GM12878 (cell line): Measurements from ENCODE around the gene ADAP1. TPM values are rescaled to one million over a fixed set of nuclear protein-coding genes. Genes with fewer than 3 reads are reported as not detected.
A peak's percentile ranks its signal among the peaks of the same experiment; 100 is the strongest.

ENCODE experiments used
- ATAC-seq: fragments of 200-7000 bp; cut with Tn5 transposase; 3 replicates; pipeline ENCODE4 v1.9.1; 2020; ENCODE audit warnings: mild to moderate bottlenecking, moderate library complexity
- BruUV-seq: library from RNA; stranded (reverse); fragments of 400-500 nt; replicated peaks from 2 replicates; lab custom pipeline; 2021; lab: Mats Ljungman, UMichigan
- CTCF ChIA-PET: fragments of 300-600 bp; sonication (Branson Sonifier 250); formaldehyde crosslinking; extraction: SDS; loops from one replicate; lab custom pipeline; 2021; ENCODE audit warnings: inconsistent platforms; lab: Yijun Ruan, JAX
- POLR2A ChIA-PET: fragments of 350-600 bp; formaldehyde crosslinking; extraction: SDS; loops from one replicate; lab custom pipeline; 2021; ENCODE audit warnings: inconsistent platforms; lab: Charles Lee
- RAD21 ChIA-PET: fragments of 300-600 bp; sonication (Branson Sonifier 250); formaldehyde crosslinking; loops from one replicate; lab custom pipeline; 2023; ENCODE audit warnings: antibody characterized with exemption; ENCODE audit not compliant: unreplicated experiment; lab: Charles Lee
- SMC1A ChIA-PET: fragments of 300-600 bp; sonication (Branson Sonifier 250); formaldehyde crosslinking; loops from one replicate; lab custom pipeline; 2023; ENCODE audit not compliant: unreplicated experiment, uncharacterized antibody; lab: Charles Lee
- DNase-seq: peaks from one replicate; pipeline ENCODE4 v3.0.0-alpha.2; 2011; ENCODE audit warnings: low read depth, low spot score
- FAIRE-seq: peaks from 3 replicates; lab custom pipeline; 2011; peaks lifted over from hg19 to GRCh38; lab: Jason Lieb, UNC
- H2AFZ ChIP-seq: 2 replicates; pipeline ENCODE4 v1.6.0; 2011; ENCODE audit warnings: low read depth, low read length, control low read depth; ENCODE audit not compliant: control insufficient read depth
- H3K27ac ChIP-seq: 2 replicates; pipeline ENCODE4 v1.5.1; 2011; ENCODE audit warnings: control low read depth; ENCODE audit not compliant: control insufficient read depth, insufficient read depth
- H3K27me3 ChIP-seq, 2 experiments: replicated peaks in 1 of 2; 2 replicates each; pipeline versions ENCODE4 v1.6.0 to v1.6.1; 2011; ENCODE audit warnings: low read length in 1 of 2; ENCODE audit not compliant: control insufficient read depth in 2 of 2, insufficient read depth in 2 of 2
- H3K36me3 ChIP-seq, 2 experiments: 2 replicates each; pipeline ENCODE4 v1.5.1; 2011; ENCODE audit warnings: low read length in 1 of 2; ENCODE audit not compliant: control insufficient read depth in 2 of 2, insufficient read depth in 2 of 2
- H3K4me1 ChIP-seq: 2 replicates; pipeline ENCODE4 v1.6.1; 2011; ENCODE audit warnings: mild to moderate bottlenecking, low read length, moderate library complexity, mixed read lengths; ENCODE audit not compliant: control insufficient read depth, insufficient read depth
- H3K4me2 ChIP-seq: 2 replicates; pipeline ENCODE4 v1.6.0; 2011; ENCODE audit warnings: control low read depth; ENCODE audit not compliant: control insufficient read depth, insufficient read depth
- H3K4me3 ChIP-seq: fragments of 200-600 bp; sonication (generic); 2 replicates; pipeline ENCODE4 v1.5.1; 2016
- H3K79me2 ChIP-seq: 2 replicates; pipeline ENCODE4 v1.6.0; 2011; ENCODE audit warnings: low read length; ENCODE audit not compliant: control insufficient read depth, insufficient read depth
- H3K9ac ChIP-seq: 2 replicates; pipeline ENCODE4 v1.8.0; 2011; ENCODE audit warnings: low read length, control low read depth, mixed read lengths; ENCODE audit not compliant: control insufficient read depth, insufficient read depth
- H3K9me3 ChIP-seq: replicated peaks from 3 replicates; pipeline ENCODE4 v1.5.1; 2011; ENCODE audit warnings: mild to moderate bottlenecking, low read length; ENCODE audit not compliant: control insufficient read depth, insufficient read depth
- H4K20me1 ChIP-seq: 2 replicates; pipeline ENCODE4 v1.6.0; 2011; ENCODE audit not compliant: control insufficient read depth, insufficient read depth
- CBX3 ChIP-seq: fragments of 200-600 bp; sonication (generic); IDR thresholded peaks from 2 replicates; pipeline ENCODE4 v1.6.1; 2016; ENCODE audit warnings: low read depth, borderline replicate concordance
- E4F1 ChIP-seq: fragments of 450-650 bp; IDR thresholded peaks from 2 replicates; pipeline ENCODE4 v1.6.1; 2018; ENCODE audit warnings: borderline replicate concordance, mild to moderate bottlenecking; ENCODE audit not compliant: partially characterized antibody
- HSF1 ChIP-seq: fragments of 150-350 bp; IDR thresholded peaks from 2 replicates; pipeline ENCODE4 v1.6.1; 2014; ENCODE audit warnings: mild to moderate bottlenecking, low read depth, low read length
- KLF5 ChIP-seq: fragments of 450-650 bp; IDR thresholded peaks from 2 replicates; pipeline ENCODE4 v1.6.1; 2014; ENCODE audit warnings: mild to moderate bottlenecking; ENCODE audit not compliant: partially characterized antibody
- LARP7 ChIP-seq: fragments of 450-650 bp; IDR thresholded peaks from 2 replicates; pipeline ENCODE4 v1.6.1; 2017; ENCODE audit warnings: mild to moderate bottlenecking
- MTA2 ChIP-seq: fragments of 450-650 bp; IDR thresholded peaks from 2 replicates; pipeline ENCODE4 v1.6.1; 2016; ENCODE audit warnings: low read depth, mild to moderate bottlenecking, moderate library complexity
- NR2C2 ChIP-seq: IDR thresholded peaks from 2 replicates; pipeline ENCODE4 v1.6.1; 2011; ENCODE audit warnings: borderline replicate concordance, low read depth; ENCODE audit not compliant: control insufficient read depth, insufficient read length
- NR2F1 ChIP-seq: fragments of 450-650 bp; conservative IDR thresholded peaks from 2 replicates; pipeline ENCODE4 v1.6.1; 2017; ENCODE audit warnings: mild to moderate bottlenecking
- POU2F2 ChIP-seq: IDR thresholded peaks from 3 replicates; pipeline ENCODE4 v1.6.1; 2011; ENCODE audit warnings: low read depth, mild to moderate bottlenecking, low read length, borderline replicate concordance
- ZBTB33 ChIP-seq: fragments of 450-650 bp; IDR thresholded peaks from 2 replicates; pipeline ENCODE4 v1.6.1; 2017; ENCODE audit warnings: mild to moderate bottlenecking
- ZNF592 ChIP-seq: fragments of 450-650 bp; IDR thresholded peaks from 2 replicates; pipeline ENCODE4 v1.6.1; 2017; ENCODE audit warnings: mild to moderate bottlenecking, moderate library complexity
- WGBS: methylation state at CpG from one replicate; pipeline ENCODE4 v1.1.6; 2016; ENCODE audit warnings: low lambda C conversion rate; ENCODE audit not compliant: insufficient replicate concordance, insufficient coverage; ENCODE audit errors: missing lambda C conversion rate; 5-methylcytosine and 5-hydroxymethylcytosine counted together
- in situ Hi-C: fragments of 300-500 bp; cut with MboI; formaldehyde crosslinking; loops from 9 replicates; pipeline ENCODE4 v1.14.3; 2018; ENCODE audit warnings: mixed read lengths
- intact Hi-C: fragments of 100-400 bp; cut with micrococcal nuclease; formaldehyde crosslinking; loops from one replicate; pipeline ENCODE4 v1.14.2; 2022; ENCODE audit not compliant: unreplicated experiment
- polyA plus RNA-seq, 11 experiments: library from polyadenylated mRNA; depleted of rRNA in 4 of 11; unstranded in 6 of 11; stranded (reverse) in 5 of 11; fragments of >200 nt; fragmentation: Nextera tagmentation in 4 of 11; fragmentation: Illumina TruSeq in 1 of 11; extraction: Ambion mirVana in 4 of 11; extraction: Trizol in 1 of 11; gene quantifications; 1 replicate in 1 of 11; 2 replicates in 10 of 11; pipeline versions ENCODE4 v1.2.1 to v1.2.3, GENCODE V29; 2011 to 2016; ENCODE audit warnings: inconsistent platforms in 2 of 11, missing spikeins in 2 of 11, low read depth in 1 of 11
- total RNA-seq, 4 experiments: library from RNA; depleted of rRNA in 3 of 4; stranded (reverse); fragments of >200 nt in 3 of 4; fragmentation: Illumina TruSeq in 1 of 4; extraction: Trizol in 1 of 4; gene quantifications; 2 replicates each; pipeline versions ENCODE4 v1.2.1 to v1.2.3, GENCODE V29; 2013 to 2021

The ADAP1 gene
- total and polyA plus RNA-seq, 10 of the 15 experiments (the other 5 are each of a cell fraction or from before 2014, with no cell fraction given), result 0.22 to 44.2 (median 22.0) TPM; not detected in 1

GRCh38 chr7:879706-880105, 74.8 kb downstream of the ADAP1 start (continued):
- TF ChIP-seq ZNF592, result no peak

- no peak overlapping the region for H3K9ac ChIP-seq
- in situ Hi-C loops, result no loop called here
- CTCF ChIA-PET, result interaction anchor here (0.9 kb wide), 1 partner anchor 297 kb away, joined by 3 read pairs; no protein-coding TSS in a partner anchor
These were observed 75.4 kb downstream of the ADAP1 start for GRCh38 chr7:879093-879492.

More at GRCh38 chr7:879093-879492, 75.4 kb downstream of the ADAP1 start:
- ATAC-seq, result no peak
- Histone ChIP-seq H3K4me2 (no peak overlapping the region), H3K27me3 (no peaks in the 10 kb centered on the region), H4K20me1 (peaks cover 3% of the 10 kb centered on the region; the same call in 1 of the 2 replicates), H3K4me1 (no peaks in the 10 kb centered on the region), H2AFZ (no peak overlapping the region), H3K4me3 (peak overlapping the region; percentile 22; the same call in 1 of the 2 replicates), H3K27ac (no peak overlapping the region), H3K9me3 (no peaks in the 10 kb centered on the region; the same call in 2 of the 3 replicates), H3K36me3 (peaks cover 0 to 3% of the 10 kb centered on the region in 2 experiments; a peak in 3 of 4 replicates), H3K79me2 (peaks cover 48% of the 10 kb centered on the region)
- intact Hi-C loops, result loop anchor here (10.0 kb wide), 1 partner anchor 354 kb away; no protein-coding TSS in a partner anchor
- no TSS peak for BruUV-seq
- FAIRE-seq, result no peak
- TF ChIP-seq E4F1, result no peak
- no peak for TF ChIP-seq CBX3
- no peak for TF ChIP-seq MTA2
- no peak for TF ChIP-seq POU2F2
- TF ChIP-seq KLF5, result no peak
- TF ChIP-seq NR2F1, result no peak
- no peak for TF ChIP-seq HSF1
- TF ChIP-seq ZBTB33, result no peak
- no peak for TF ChIP-seq NR2C2
- no peak for TF ChIP-seq LARP7
- POLR2A ChIA-PET, result no interaction called here
- WGBS, result 95% methylated on average over 15 of the region's 15 CpGs
- SMC1A ChIA-PET, result no interaction called here
- DNase-seq, result no peak
- RAD21 ChIA-PET, result no interaction called here
